Measurements from ENCODE around the gene ERFL.

The ERFL gene

GRCh38 chr19:41868989-41869300 lies 59.3 kb downstream of the ERFL start:
- Histone ChIP-seq H3K27me3 (ENCODE audit: control insufficient read depth, insufficient read depth, low read length) (no peaks in the 10 kb centered on the region), H3K79me2 (peaks cover 21% of the 10 kb centered on the region), H3K36me3 (ENCODE audit: control insufficient read depth, insufficient read depth, low read length) (no peaks in the 10 kb centered on the region), H2AFZ (no peak overlapping the region), H3K4me2 (ENCODE audit: low read length) (no peak overlapping the region), H3K4me1 (peaks cover 9% of the 10 kb centered on the region), H3K9ac (no peak overlapping the region), H3K4me3 (ENCODE audit: low read depth, low read length) (no peak overlapping the region), H3K9me3 (ENCODE audit: control insufficient read depth, low read length) (no peaks in the 10 kb centered on the region), H3K27ac (no peak overlapping the region)
- no peak for TF ChIP-seq CTCF (IDR thresholded peaks at IDR 0.05)

- Histone ChIP-seq H3K9ac (no peak overlapping the region), H3K4me1 (peaks cover 9% of the 10 kb centered on the region), H3K4me2 (ENCODE audit: low read length) (peak overlapping the region; percentile 15), H3K27me3 (ENCODE audit: control insufficient read depth, insufficient read depth, low read length) (no peaks in the 10 kb centered on the region), H3K79me2 (peaks cover 23% of the 10 kb centered on the region), H3K27ac (no peak overlapping the region), H2AFZ (no peak overlapping the region), H3K4me3 (ENCODE audit: low read depth, low read length) (no peak overlapping the region), H3K36me3 (ENCODE audit: control insufficient read depth, insufficient read depth, low read length) (no peaks in the 10 kb centered on the region), H3K9me3 (ENCODE audit: control insufficient read depth, low read length) (no peaks in the 10 kb centered on the region)
- TF ChIP-seq CTCF (IDR thresholded peaks at IDR 0.05) = no peak
Measured at GRCh38 chr19:41868120-41868988, 59.9 kb downstream of the ERFL start.

GRCh38 chr19:41866284-41866683 lies 62.0 kb downstream of the ERFL start:
- Histone ChIP-seq H3K27me3 (ENCODE audit: control insufficient read depth, insufficient read depth, low read length) (no peaks in the 10 kb centered on the region), H3K9me3 (ENCODE audit: control insufficient read depth, low read length) (no peaks in the 10 kb centered on the region), H3K9ac (no peak overlapping the region), H3K79me2 (peaks cover 33% of the 10 kb centered on the region), H3K27ac (no peak overlapping the region), H3K4me2 (ENCODE audit: low read length) (no peak overlapping the region), H3K36me3 (ENCODE audit: control insufficient read depth, insufficient read depth, low read length) (no peaks in the 10 kb centered on the region), H3K4me1 (peaks cover 11% of the 10 kb centered on the region), H3K4me3 (ENCODE audit: low read depth, low read length) (no peak overlapping the region), H2AFZ (no peak overlapping the region)
- TF ChIP-seq CTCF (IDR thresholded peaks at IDR 0.05) = no peak

GRCh38 chr19:41864374-41864773 lies 63.9 kb downstream of the ERFL start:
- no peak overlapping the region for H3K4me3 ChIP-seq (ENCODE audit: low read depth, low read length)
- no peak overlapping the region for H3K4me2 ChIP-seq (ENCODE audit: low read length)
- no peaks in the 10 kb centered on the region for H3K27me3 ChIP-seq (ENCODE audit: control insufficient read depth, insufficient read depth, low read length)
- TF ChIP-seq CTCF (IDR thresholded peaks at IDR 0.05) = no peak
- H3K79me2 ChIP-seq = peaks cover 40% of the 10 kb centered on the region
- H3K36me3 ChIP-seq (ENCODE audit: control insufficient read depth, insufficient read depth, low read length) = no peaks in the 10 kb centered on the region
- no peak overlapping the region for H3K9ac ChIP-seq
- H2AFZ ChIP-seq = no peak overlapping the region
- H3K9me3 ChIP-seq (ENCODE audit: control insufficient read depth, low read length) = no peaks in the 10 kb centered on the region
- H3K4me1 ChIP-seq = peaks cover 14% of the 10 kb centered on the region
- no peak overlapping the region for H3K27ac ChIP-seq

Measured in parathyroid adenoma (tissue), 2 donors.